ENCODE measurements around the gene TMEM179.

DNA sequence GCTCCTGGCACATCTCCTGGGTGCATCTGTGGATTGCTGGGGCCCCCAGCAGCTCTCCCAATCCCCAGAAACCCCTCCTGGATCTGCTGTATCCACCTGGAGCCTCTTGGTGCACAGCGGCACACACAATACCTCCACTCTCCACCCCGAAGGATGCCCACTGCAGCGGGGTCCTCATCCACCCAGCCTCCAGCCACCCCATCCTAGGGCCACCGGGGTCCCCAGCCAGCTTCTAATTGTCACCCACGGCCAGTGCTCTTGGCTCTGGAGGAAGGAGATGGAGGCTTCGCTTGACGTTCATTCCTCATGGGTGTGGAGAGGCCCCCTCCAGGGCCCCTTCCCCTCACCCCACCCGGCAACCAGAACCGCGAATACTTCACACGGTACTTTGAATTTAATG, 31.6 kb upstream of the TMEM179 start:
- TF ChIP-seq, protein P1, sequence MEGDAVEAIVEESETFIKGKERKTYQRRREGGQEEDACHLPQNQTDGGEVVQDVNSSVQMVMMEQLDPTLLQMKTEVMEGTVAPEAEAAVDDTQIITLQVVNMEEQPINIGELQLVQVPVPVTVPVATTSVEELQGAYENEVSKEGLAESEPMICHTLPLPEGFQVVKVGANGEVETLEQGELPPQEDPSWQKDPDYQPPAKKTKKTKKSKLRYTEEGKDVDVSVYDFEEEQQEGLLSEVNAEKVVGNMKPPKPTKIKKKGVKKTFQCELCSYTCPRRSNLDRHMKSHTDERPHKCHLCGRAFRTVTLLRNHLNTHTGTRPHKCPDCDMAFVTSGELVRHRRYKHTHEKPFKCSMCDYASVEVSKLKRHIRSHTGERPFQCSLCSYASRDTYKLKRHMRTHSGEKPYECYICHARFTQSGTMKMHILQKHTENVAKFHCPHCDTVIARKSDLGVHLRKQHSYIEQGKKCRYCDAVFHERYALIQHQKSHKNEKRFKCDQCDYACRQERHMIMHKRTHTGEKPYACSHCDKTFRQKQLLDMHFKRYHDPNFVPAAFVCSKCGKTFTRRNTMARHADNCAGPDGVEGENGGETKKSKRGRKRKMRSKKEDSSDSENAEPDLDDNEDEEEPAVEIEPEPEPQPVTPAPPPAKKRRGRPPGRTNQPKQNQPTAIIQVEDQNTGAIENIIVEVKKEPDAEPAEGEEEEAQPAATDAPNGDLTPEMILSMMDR (IDR thresholded peaks at IDR 0.05; ENCODE audit: low read depth, low read length, poor library complexity, severe bottlenecking): no peak
- TF ChIP-seq EZH2phosphoT487 (IDR thresholded peaks at IDR 0.05; ENCODE audit: borderline replicate concordance, low read length): no peak

Measured in DOHH2 (cell line).